ENCODE measurements around the gene PTPRD. TPM values are rescaled to one million over a fixed set of nuclear protein-coding genes. Genes with fewer than 3 reads are reported as not detected.

PTPRD gene
- total RNA-seq, 1 donor from 2014 or later, result 15.6 TPM

- intact Hi-C loops (cut with micrococcal nuclease), result no loop called here
- TF ChIP-seq, protein P1, sequence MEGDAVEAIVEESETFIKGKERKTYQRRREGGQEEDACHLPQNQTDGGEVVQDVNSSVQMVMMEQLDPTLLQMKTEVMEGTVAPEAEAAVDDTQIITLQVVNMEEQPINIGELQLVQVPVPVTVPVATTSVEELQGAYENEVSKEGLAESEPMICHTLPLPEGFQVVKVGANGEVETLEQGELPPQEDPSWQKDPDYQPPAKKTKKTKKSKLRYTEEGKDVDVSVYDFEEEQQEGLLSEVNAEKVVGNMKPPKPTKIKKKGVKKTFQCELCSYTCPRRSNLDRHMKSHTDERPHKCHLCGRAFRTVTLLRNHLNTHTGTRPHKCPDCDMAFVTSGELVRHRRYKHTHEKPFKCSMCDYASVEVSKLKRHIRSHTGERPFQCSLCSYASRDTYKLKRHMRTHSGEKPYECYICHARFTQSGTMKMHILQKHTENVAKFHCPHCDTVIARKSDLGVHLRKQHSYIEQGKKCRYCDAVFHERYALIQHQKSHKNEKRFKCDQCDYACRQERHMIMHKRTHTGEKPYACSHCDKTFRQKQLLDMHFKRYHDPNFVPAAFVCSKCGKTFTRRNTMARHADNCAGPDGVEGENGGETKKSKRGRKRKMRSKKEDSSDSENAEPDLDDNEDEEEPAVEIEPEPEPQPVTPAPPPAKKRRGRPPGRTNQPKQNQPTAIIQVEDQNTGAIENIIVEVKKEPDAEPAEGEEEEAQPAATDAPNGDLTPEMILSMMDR (IDR thresholded peaks at IDR 0.05; ENCODE audit: borderline replicate concordance), result no peak
- no peaks in the 10 kb centered on the region for H3K4me1 ChIP-seq
These were observed 1054.9 kb downstream of the PTPRD start for GRCh38 chr9:9557804-9558334.

DNA sequence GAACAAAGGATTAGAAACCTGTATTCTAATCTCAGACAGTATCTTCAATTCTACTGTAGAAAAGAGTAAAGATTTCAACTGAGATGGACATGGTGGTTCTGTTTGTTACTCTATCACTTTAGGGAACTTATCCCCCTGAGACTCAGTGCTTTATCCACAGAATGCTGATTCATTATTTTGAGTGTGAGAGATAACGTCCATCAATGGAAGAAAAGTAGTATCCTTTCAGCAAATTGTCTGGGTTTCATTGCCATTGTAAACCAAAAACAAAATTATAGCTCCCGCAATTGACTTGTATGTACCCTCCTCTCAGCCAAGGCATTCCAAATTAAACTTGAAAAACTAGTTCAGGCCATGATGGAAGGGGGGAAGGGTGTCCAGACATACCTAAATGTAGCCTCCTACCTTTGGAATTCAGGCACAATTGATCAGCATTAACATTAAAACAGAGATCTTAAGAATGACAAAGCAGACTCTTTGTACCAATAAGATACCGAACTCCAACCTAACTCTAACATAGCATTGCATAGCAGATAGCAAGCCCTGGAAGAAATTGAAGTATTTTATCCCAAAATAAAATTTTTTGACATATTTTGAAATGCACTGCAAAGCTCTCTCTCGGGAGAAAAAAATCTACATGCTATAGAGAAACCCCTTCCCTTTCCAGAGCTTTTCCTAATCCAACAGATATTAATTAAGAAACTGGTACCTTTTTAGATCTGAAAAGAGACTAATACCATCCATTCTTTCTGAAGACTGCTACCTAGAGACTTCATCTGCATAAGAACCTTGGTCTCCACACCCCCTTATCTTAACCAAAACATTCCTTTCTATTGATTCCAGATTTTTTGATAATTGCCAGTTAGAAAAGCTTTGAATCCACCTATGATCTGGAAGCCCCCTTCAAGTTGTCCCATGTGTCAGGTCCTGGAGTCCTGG lies 1055.7 kb downstream of the PTPRD start:
- Histone ChIP-seq H3K27me3 (ENCODE audit: low read depth) (no peaks in the 10 kb centered on the region), H3K9me3 (replicated peaks) (no peaks in the 10 kb centered on the region), H3K4me3 (no peak overlapping the region), H3K4me1 (no peaks in the 10 kb centered on the region), H3K27ac (replicated peaks) (no peak overlapping the region), H3K36me3 (no peaks in the 10 kb centered on the region)
- intact Hi-C loops (cut with micrococcal nuclease), result no loop called here
- DNase-seq, result no peak
- TF ChIP-seq, protein P1 (IDR thresholded peaks at IDR 0.05; ENCODE audit: borderline replicate concordance), result no peak

More at GRCh38 chr9:9557804-9558334, 1054.9 kb downstream of the PTPRD start:
- H3K4me3 ChIP-seq, result no peak overlapping the region
- DNase-seq, result no peak
- H3K27me3 ChIP-seq (ENCODE audit: low read depth), result no peaks in the 10 kb centered on the region
- H3K27ac ChIP-seq (replicated peaks), result no peak overlapping the region
- H3K9me3 ChIP-seq (replicated peaks), result no peaks in the 10 kb centered on the region
- H3K36me3 ChIP-seq, result no peaks in the 10 kb centered on the region

GRCh38 chr9:9552665-9553064 lies 1060.1 kb downstream of the PTPRD start:
- TF ChIP-seq, protein P1 (IDR thresholded peaks at IDR 0.05; ENCODE audit: borderline replicate concordance), result no peak
- Histone ChIP-seq H3K36me3 (no peaks in the 10 kb centered on the region), H3K4me3 (no peak overlapping the region), H3K27ac (replicated peaks) (no peak overlapping the region), H3K27me3 (ENCODE audit: low read depth) (no peaks in the 10 kb centered on the region), H3K9me3 (replicated peaks) (no peaks in the 10 kb centered on the region), H3K4me1 (no peaks in the 10 kb centered on the region)
- no peak for DNase-seq
- intact Hi-C loops (cut with micrococcal nuclease), result no loop called here

DNA sequence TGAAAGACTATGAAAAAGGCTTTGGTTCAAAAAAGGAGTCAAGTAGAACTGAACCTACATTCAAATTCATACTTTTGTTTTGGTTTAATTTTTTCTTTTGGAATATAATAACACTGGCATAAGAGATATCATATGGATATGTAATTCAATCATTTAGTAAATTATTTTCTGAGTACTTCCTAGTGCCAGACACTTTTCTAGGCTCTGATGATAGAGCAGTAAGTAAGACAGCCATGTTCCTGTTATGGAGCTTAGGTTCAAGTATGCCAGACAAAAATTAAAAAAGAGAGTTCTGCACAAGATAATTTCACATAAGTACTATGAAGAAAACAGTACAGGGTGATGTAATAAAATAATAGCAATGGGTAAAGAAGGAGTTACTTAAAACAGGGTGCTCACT lies 1074.0 kb downstream of the PTPRD start:
- no peak overlapping the region for H3K27ac ChIP-seq (replicated peaks)
- intact Hi-C loops (cut with micrococcal nuclease), result no loop called here
- DNase-seq, result no peak
- peaks cover 5% of the 10 kb centered on the region for H3K9me3 ChIP-seq (replicated peaks)
- no peaks in the 10 kb centered on the region for H3K36me3 ChIP-seq
- no peaks in the 10 kb centered on the region for H3K4me1 ChIP-seq
- no peak overlapping the region for H3K4me3 ChIP-seq
- H3K27me3 ChIP-seq (ENCODE audit: low read depth), result no peaks in the 10 kb centered on the region
- TF ChIP-seq, protein P1 (IDR thresholded peaks at IDR 0.05; ENCODE audit: borderline replicate concordance), result no peak

GRCh38 chr9:9538356-9538755 lies 1074.4 kb downstream of the PTPRD start:
- intact Hi-C loops (cut with micrococcal nuclease), result no loop called here
- Histone ChIP-seq H3K9me3 (replicated peaks) (peaks cover 1% of the 10 kb centered on the region), H3K27me3 (ENCODE audit: low read depth) (no peaks in the 10 kb centered on the region), H3K36me3 (no peaks in the 10 kb centered on the region), H3K4me1 (no peaks in the 10 kb centered on the region), H3K27ac (replicated peaks) (no peak overlapping the region), H3K4me3 (no peak overlapping the region)
- no peak for DNase-seq
- TF ChIP-seq, protein P1 (IDR thresholded peaks at IDR 0.05; ENCODE audit: borderline replicate concordance), result no peak
